Measurements from ENCODE around the gene PWP1. TPM values are rescaled to one million over a fixed set of nuclear protein-coding genes. Genes with fewer than 3 reads are reported as not detected.

PWP1 gene
- total RNA-seq, 1 experiment from 2014 or later = 49.7 TPM

DNA sequence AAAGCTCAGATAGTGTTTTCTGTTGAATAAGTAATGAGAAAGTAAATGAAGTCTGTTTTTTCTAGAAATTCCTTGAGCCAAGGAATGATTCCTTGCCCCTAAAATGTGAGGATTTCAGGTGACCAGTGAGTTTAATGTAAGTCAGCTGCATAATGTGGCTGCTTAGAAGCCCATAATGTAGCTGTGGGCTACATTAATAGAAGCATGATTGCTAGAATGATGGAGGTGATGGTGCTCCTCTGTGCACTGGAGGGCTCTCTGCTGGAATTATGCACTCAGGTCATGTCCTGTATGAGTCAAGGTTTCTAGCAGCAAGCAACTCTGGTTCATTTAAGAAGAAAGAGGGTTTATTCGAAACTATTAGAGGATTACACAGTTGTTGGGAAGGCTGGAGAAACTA is 19.6 kb upstream of the PWP1 start:
- no peak for DNase-seq
- Histone ChIP-seq H2AK5ac (ENCODE audit: insufficient read length, low read length) (no peak overlapping the region), H4K91ac (ENCODE audit: insufficient read length, low read depth, low read length) (no peak overlapping the region), H3K9me3 (ENCODE audit: control insufficient read depth, low read depth, low read length) (no peaks in the 10 kb centered on the region), H2BK120ac (ENCODE audit: low read depth, low read length, poor library complexity, severe bottlenecking) (no peak overlapping the region), H3K79me2 (ENCODE audit: insufficient read depth, low read length) (no peaks in the 10 kb centered on the region), H4K8ac (replicated peaks; ENCODE audit: insufficient read length, low read depth, low read length) (no peak overlapping the region), H3K56ac (ENCODE audit: insufficient read length, low read depth, low read length) (no peak overlapping the region), H3K9ac (ENCODE audit: extremely low read depth, insufficient read length, low read length) (no peak overlapping the region), H3K23ac (ENCODE audit: insufficient read length, low read depth, low read length) (no peak overlapping the region), H2BK20ac (ENCODE audit: low read depth, low read length, poor library complexity, severe bottlenecking) (no peak overlapping the region), H2BK15ac (ENCODE audit: low read depth, low read length) (no peak overlapping the region), H4K20me1 (ENCODE audit: control insufficient read depth, insufficient read depth, insufficient read length) (no peaks in the 10 kb centered on the region), H3T11ph (ENCODE audit: low read length) (no peak overlapping the region), H3K27ac (ENCODE audit: insufficient read length, low read depth, low read length) (no peak overlapping the region), H3K4me2 (ENCODE audit: insufficient read depth, insufficient read length, low read length) (no peak overlapping the region), H3K14ac (ENCODE audit: insufficient read depth, low read length) (no peak overlapping the region), H3K4me1 (ENCODE audit: insufficient read depth, low read length) (peaks cover 9% of the 10 kb centered on the region; the same call in 1 of the 2 replicates), H2BK5ac (ENCODE audit: insufficient read length, low read length) (no peak overlapping the region), H2AFZ (ENCODE audit: low read length) (no peak overlapping the region), H3K79me1 (ENCODE audit: insufficient read depth, low read depth, low read length, poor library complexity, severe bottlenecking) (no peaks in the 10 kb centered on the region), H3K18ac (ENCODE audit: insufficient read length, low read depth, low read length) (no peak overlapping the region), H2BK12ac (ENCODE audit: insufficient read length, low read depth, low read length) (no peak overlapping the region), H3K4ac (ENCODE audit: low read depth, low read length) (no peak overlapping the region), H4K5ac (ENCODE audit: insufficient read length, low read depth, low read length) (no peak overlapping the region), H3K23me2 (ENCODE audit: insufficient read length, low read depth, low read length, poor library complexity, severe bottlenecking) (no peaks in the 10 kb centered on the region), H3K27me3 (ENCODE audit: insufficient read depth, low read length) (no peaks in the 10 kb centered on the region)
- WGBS (ENCODE audit: extremely low coverage, insufficient read length, low lambda C conversion rate) = no CpG with 5 or more reads among the region's 1 CpG
- Mint-ChIP-seq H3K27ac (no peak overlapping the region), H3K4me1 (peaks cover 31 to 37% of the 10 kb centered on the region in 2 experiments), H3K27me3 (ENCODE audit: low read depth) (peaks cover 3% of the 10 kb centered on the region), H3K4me3 (no peak overlapping the region), H3K9me3 (no peaks in the 10 kb centered on the region), H3K36me3 (ENCODE audit: insufficient read depth in 1 of 3, low read depth in 3 of 3) (no peaks in the 10 kb centered on the region)
- TF ChIP-seq, protein P1, sequence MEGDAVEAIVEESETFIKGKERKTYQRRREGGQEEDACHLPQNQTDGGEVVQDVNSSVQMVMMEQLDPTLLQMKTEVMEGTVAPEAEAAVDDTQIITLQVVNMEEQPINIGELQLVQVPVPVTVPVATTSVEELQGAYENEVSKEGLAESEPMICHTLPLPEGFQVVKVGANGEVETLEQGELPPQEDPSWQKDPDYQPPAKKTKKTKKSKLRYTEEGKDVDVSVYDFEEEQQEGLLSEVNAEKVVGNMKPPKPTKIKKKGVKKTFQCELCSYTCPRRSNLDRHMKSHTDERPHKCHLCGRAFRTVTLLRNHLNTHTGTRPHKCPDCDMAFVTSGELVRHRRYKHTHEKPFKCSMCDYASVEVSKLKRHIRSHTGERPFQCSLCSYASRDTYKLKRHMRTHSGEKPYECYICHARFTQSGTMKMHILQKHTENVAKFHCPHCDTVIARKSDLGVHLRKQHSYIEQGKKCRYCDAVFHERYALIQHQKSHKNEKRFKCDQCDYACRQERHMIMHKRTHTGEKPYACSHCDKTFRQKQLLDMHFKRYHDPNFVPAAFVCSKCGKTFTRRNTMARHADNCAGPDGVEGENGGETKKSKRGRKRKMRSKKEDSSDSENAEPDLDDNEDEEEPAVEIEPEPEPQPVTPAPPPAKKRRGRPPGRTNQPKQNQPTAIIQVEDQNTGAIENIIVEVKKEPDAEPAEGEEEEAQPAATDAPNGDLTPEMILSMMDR (conservative IDR thresholded peaks at IDR 0.05) = no peak
